DND-41 (cell line): Measurements from ENCODE around the gene SSR3.

Source experiments
- ATAC-seq: fragments of 200-7000 bp; cut with Tn5 transposase; 3 replicates; pipeline ENCODE4 v1.9.1; 2021; ENCODE audit warnings: low read depth; ENCODE audit not compliant: insufficient read depth
- DNase-seq: peaks from one replicate; pipeline ENCODE4 v3.0.0-alpha.2; 2020
- H2AFZ ChIP-seq: 2 replicates; pipeline ENCODE4 v1.6.0; 2012; ENCODE audit warnings: low read depth, low read length
- H3K27ac ChIP-seq: 2 replicates; pipeline ENCODE4 v1.5.1; 2012; ENCODE audit warnings: low read length, inconsistent platforms
- H3K27me3 ChIP-seq: fragments of 200-600 bp; sonication (generic); 2 replicates; pipeline ENCODE4 v1.6.0; 2012; ENCODE audit warnings: low read length, mild to moderate bottlenecking, inconsistent platforms; ENCODE audit not compliant: insufficient read depth, poor library complexity
- H3K36me3 ChIP-seq: 2 replicates; pipeline ENCODE4 v1.5.1; 2012; ENCODE audit warnings: low read length, inconsistent platforms; ENCODE audit not compliant: insufficient read depth
- H3K4me1 ChIP-seq: 2 replicates; pipeline ENCODE4 v1.5.1; 2012; ENCODE audit warnings: mild to moderate bottlenecking, low read length; ENCODE audit not compliant: insufficient read depth
- H3K4me2 ChIP-seq: 2 replicates; pipeline ENCODE4 v1.6.0; 2012; ENCODE audit warnings: mild to moderate bottlenecking, moderate library complexity, low read length, inconsistent platforms; ENCODE audit not compliant: insufficient read depth
- H3K4me3 ChIP-seq, 2 experiments: fragments of 200-600 bp in 1 of 2; shearing (Covaris generic) in 1 of 2; 2 replicates each; pipeline ENCODE4 v1.5.1; 2012 to 2016; ENCODE audit warnings: inconsistent platforms in 2 of 2, low read length in 2 of 2, mild to moderate bottlenecking in 2 of 2, low read depth in 1 of 2, moderate library complexity in 1 of 2
- H3K79me2 ChIP-seq: 2 replicates; pipeline ENCODE4 v1.6.0; 2012; ENCODE audit warnings: low read length, inconsistent platforms; ENCODE audit not compliant: insufficient read depth
- H3K9ac ChIP-seq: 2 replicates; pipeline ENCODE4 v1.6.0; 2012; ENCODE audit warnings: low read depth, mild to moderate bottlenecking, inconsistent platforms, low read length, moderate library complexity
- H3K9me3 ChIP-seq: 2 replicates; pipeline ENCODE4 v1.5.1; 2012; ENCODE audit warnings: low read length, moderate library complexity, mild to moderate bottlenecking, inconsistent platforms; ENCODE audit not compliant: insufficient read depth, severe bottlenecking
- H4K20me1 ChIP-seq: 2 replicates; pipeline ENCODE4 v1.6.0; 2012; ENCODE audit warnings: low read length; ENCODE audit not compliant: insufficient read depth
- CTCF ChIP-seq: IDR thresholded peaks from 2 replicates; pipeline ENCODE4 v1.5.1; 2012; ENCODE audit warnings: borderline replicate concordance, low read length, moderate library complexity, mild to moderate bottlenecking; ENCODE audit not compliant: poor library complexity, severe bottlenecking; ENCODE audit errors: extremely low read depth
- EZH2 ChIP-seq: IDR thresholded peaks from 3 replicates; pipeline ENCODE4 v1.6.1; 2012; ENCODE audit warnings: borderline replicate concordance, low read depth, mild to moderate bottlenecking, moderate library complexity, low read length, inconsistent platforms; ENCODE audit not compliant: severe bottlenecking

SSR3 gene

GRCh38 chr3:156554842-156555687 lies at the start of gene SSR3:
Gene SSR3 (minus strand): TSS chr3:156555117. CDS start chr3:156555089, 28 bp downstream.
- Histone ChIP-seq H2AFZ (peak within 1 kb of the TSS; percentile 98), H4K20me1 (peaks cover 5% of the 10 kb centered on the region; the same call in 1 of the 2 replicates), H3K36me3 (peaks cover 33% of the 10 kb centered on the region), H3K9me3 (no peaks in the 10 kb centered on the region), H3K4me1 (peaks cover 36% of the 10 kb centered on the region), H3K27ac (peak within 1 kb of the TSS; percentile 89), H3K4me2 (peak within 1 kb of the TSS; percentile 74), H3K9ac (peak within 1 kb of the TSS; percentile 86), H3K4me3 (peak within 1 kb of the TSS; percentile 93 to 95), H3K27me3 (no peaks in the 10 kb centered on the region), H3K79me2 (peaks cover 48% of the 10 kb centered on the region)
- TF ChIP-seq CTCF = no peak
- no peak for TF ChIP-seq EZH2
- peak; percentile 98 for ATAC-seq
- peak; percentile 99 for DNase-seq

GRCh38 chr3:156604064-156604641 lies 49.2 kb upstream of the SSR3 start:
- TF ChIP-seq EZH2 = no peak
- TF ChIP-seq CTCF = no peak
- Histone ChIP-seq H3K27me3 (peaks cover 11% of the 10 kb centered on the region), H3K79me2 (no peaks in the 10 kb centered on the region), H3K9ac (no peak overlapping the region), H3K27ac (no peak overlapping the region), H4K20me1 (no peaks in the 10 kb centered on the region), H3K36me3 (no peaks in the 10 kb centered on the region), H3K9me3 (no peaks in the 10 kb centered on the region), H3K4me1 (no peaks in the 10 kb centered on the region), H2AFZ (no peak overlapping the region), H3K4me3 (no peak overlapping the region), H3K4me2 (no peak overlapping the region)
- DNase-seq = no peak
- ATAC-seq = no peak

- no peak overlapping the region for H3K4me3 ChIP-seq
- H3K27ac ChIP-seq = no peak overlapping the region
- no peaks in the 10 kb centered on the region for H3K79me2 ChIP-seq
- H3K27me3 ChIP-seq = peaks cover 11% of the 10 kb centered on the region
- ATAC-seq (no peak), DNase-seq (no peak)
- H4K20me1 ChIP-seq = no peaks in the 10 kb centered on the region
- no peak overlapping the region for H3K9ac ChIP-seq
- TF ChIP-seq EZH2 = no peak
- TF ChIP-seq CTCF = no peak
- no peak overlapping the region for H3K4me2 ChIP-seq
- no peaks in the 10 kb centered on the region for H3K36me3 ChIP-seq
- no peak overlapping the region for H2AFZ ChIP-seq
- H3K4me1 ChIP-seq = no peaks in the 10 kb centered on the region
- H3K9me3 ChIP-seq = no peaks in the 10 kb centered on the region
Observed at GRCh38 chr3:156603379-156604017, 48.6 kb upstream of the SSR3 start.
